Activated CD4-positive, CD25-positive, alpha-beta regulatory T cell treated with anti-CD3 and anti-CD28 coated beads, Interleukin-2, amount 50 U/mL, for 16 hours (primary cell): ENCODE data around the gene ALPG.

Experiments used
- DNase-seq: peaks from one replicate; pipeline ENCODE4 v3.0.0-alpha.2; 2020; ENCODE audit warnings: low read depth, low spot score

ALPG gene

GRCh38 chr2:232457121-232458011, 50.7 kb downstream of the ALPG start:
- DNase-seq = no peak

- DNase-seq = no peak
These were observed 51.5 kb downstream of the ALPG start for GRCh38 chr2:232458051-232458660.

DNA sequence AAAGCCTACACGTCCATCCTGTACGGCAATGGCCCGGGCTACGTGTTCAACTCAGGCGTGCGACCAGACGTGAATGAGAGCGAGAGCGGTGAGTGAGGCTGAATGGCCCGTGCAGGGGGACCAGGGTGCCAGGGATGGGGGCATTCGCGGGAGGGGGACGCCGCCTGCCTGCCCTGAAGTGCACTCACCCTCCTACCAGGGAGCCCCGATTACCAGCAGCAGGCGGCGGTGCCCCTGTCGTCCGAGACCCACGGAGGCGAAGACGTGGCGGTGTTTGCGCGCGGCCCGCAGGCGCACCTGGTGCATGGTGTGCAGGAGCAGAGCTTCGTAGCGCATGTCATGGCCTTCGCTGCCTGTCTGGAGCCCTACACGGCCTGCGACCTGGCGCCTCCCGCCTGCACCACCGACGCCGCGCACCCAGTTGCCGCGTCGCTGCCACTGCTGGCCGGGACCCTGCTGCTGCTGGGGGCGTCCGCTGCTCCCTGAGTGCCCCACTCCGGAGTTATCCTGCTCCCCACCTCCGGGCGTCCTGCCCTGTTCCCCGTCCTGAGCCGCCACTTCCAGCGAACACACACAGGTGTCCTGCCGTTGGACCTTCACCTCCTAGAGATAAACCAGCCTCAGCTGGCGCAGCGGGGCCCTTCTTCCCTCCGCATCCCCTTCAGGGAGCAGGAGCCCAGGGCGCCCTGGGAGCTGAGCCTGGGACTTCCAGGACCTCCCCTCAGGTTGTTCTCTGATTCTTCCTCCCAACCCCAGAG, 52.2 kb downstream of the ALPG start:
- no peak for DNase-seq

DNA sequence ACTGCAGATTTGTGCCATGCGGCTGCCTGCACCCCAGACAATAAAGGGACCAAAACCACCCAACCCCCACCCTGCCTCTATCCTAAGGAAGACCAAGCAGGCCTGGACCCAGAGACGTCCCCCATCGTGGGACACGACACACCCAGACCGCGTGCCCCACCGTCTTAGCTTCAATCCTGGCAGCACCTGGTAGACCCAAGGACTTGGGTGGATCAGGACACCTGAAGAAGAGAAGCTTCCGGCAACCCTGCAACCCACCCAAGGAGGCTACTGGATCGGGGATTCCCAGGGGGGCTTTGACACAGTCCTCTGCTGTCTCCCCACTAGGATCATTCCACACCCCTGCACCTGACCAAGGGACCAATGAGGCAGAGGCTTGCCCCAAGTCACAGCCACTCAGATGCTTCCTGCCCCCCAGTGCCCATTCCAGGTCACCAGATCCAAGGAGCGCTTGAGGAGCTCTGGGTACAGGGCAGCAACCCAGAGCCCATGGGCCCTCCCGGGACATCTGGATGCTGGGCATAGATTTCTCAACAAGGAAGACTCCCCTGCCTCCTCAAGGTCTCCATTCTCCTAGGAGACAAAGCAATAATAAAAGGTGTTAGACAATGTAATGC, 52.9 kb downstream of the ALPG start:
- no peak for DNase-seq

DNA sequence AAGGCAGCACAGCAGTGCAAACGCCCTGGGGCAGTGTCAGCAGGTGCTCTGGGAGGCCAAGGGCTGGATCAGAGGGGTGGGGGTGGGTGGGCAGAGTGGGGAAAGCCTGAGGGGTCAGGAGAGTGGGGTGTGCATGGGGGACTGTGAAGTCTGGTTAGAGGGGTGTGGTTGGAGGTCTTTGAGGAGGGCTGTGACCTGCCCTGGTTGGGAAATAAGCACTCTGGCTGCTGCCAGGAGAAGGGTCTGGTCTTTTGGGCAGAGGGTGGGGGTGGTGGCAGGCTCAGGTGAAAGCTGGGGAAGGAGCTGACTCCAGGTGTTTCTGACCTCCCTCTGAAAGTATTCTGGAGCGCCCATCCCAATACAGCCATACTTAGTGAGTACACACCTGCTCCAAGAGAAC, 53.5 kb downstream of the ALPG start:
- no peak for DNase-seq
